MM.1S (cell line): Measurements from ENCODE around the gene PCK1.

Experiments
- DNase-seq: peaks from one replicate; pipeline ENCODE4 v3.0.0-alpha.2; 2015
- H2AFZ ChIP-seq: fragments of 300-600 bp; sonication (generic); 2 replicates; pipeline ENCODE4 v1.6.0; 2016; ENCODE audit warnings: antibody characterized with exemption, low read length
- H3F3A ChIP-seq: fragments of 300-600 bp; sonication (generic); 2 replicates; pipeline ENCODE4 v1.6.1; 2016; ENCODE audit warnings: mild to moderate bottlenecking, antibody characterized with exemption, low read length, moderate library complexity, mixed read lengths; ENCODE audit not compliant: insufficient read depth
- H3K27ac ChIP-seq: fragments of 300-600 bp; sonication (generic); 2 replicates; pipeline ENCODE4 v1.5.1; 2016; ENCODE audit warnings: mild to moderate bottlenecking, low read length
- H3K27me3 ChIP-seq: fragments of 300-600 bp; sonication (generic); replicated peaks from 2 replicates; pipeline ENCODE4 v1.6.0; 2016; ENCODE audit warnings: low read length; ENCODE audit not compliant: insufficient read depth
- H3K36me3 ChIP-seq: fragments of 300-600 bp; sonication (generic); replicated peaks from 2 replicates; pipeline ENCODE4 v1.6.1; 2016; ENCODE audit warnings: mild to moderate bottlenecking, low read length, mixed read lengths; ENCODE audit not compliant: insufficient read depth
- H3K4me1 ChIP-seq: fragments of 300-600 bp; sonication (generic); 2 replicates; pipeline ENCODE4 v1.6.1; 2016; ENCODE audit warnings: low read length, mixed read lengths
- H3K4me2 ChIP-seq: fragments of 300-600 bp; sonication (generic); 2 replicates; pipeline ENCODE4 v1.6.0; 2016; ENCODE audit warnings: low read depth, low read length
- H3K4me3 ChIP-seq: fragments of 300-600 bp; sonication (generic); 2 replicates; pipeline ENCODE4 v1.5.1; 2016; ENCODE audit warnings: low read length, mixed read lengths
- H3K79me2 ChIP-seq: fragments of 300-600 bp; sonication (generic); 2 replicates; pipeline ENCODE4 v1.6.1; 2016; ENCODE audit warnings: mixed run types, low read length, mixed read lengths
- H3K9ac ChIP-seq: fragments of 300-600 bp; sonication (generic); 2 replicates; pipeline ENCODE4 v1.6.1; 2016; ENCODE audit warnings: low read length, mixed read lengths
- H3K9me2 ChIP-seq: fragments of 300-600 bp; sonication (generic); replicated peaks from 2 replicates; pipeline ENCODE4 v1.6.1; 2016; ENCODE audit warnings: mild to moderate bottlenecking, low read length, mixed read lengths; ENCODE audit not compliant: insufficient read depth
- H3K9me3 ChIP-seq: fragments of 300-600 bp; sonication (generic); replicated peaks from 2 replicates; pipeline ENCODE4 v1.6.1; 2016; ENCODE audit warnings: mild to moderate bottlenecking, low read length, mixed read lengths; ENCODE audit not compliant: insufficient read depth
- H4K20me1 ChIP-seq: fragments of 300-600 bp; sonication (generic); 2 replicates; pipeline ENCODE4 v1.6.1; 2016; ENCODE audit warnings: mild to moderate bottlenecking, low read length, moderate library complexity, mixed read lengths; ENCODE audit not compliant: insufficient read depth
- CTCF ChIP-seq: fragments of 300-600 bp; sonication (generic); IDR thresholded peaks from 2 replicates; pipeline ENCODE4 v1.5.1; 2016; ENCODE audit warnings: antibody characterized with exemption, low read length, mixed read lengths
- EZH2 ChIP-seq: fragments of 300-600 bp; sonication (generic); optimal IDR thresholded peaks from 2 replicates; pipeline ENCODE3; 2017; ENCODE audit warnings: low read depth, mild to moderate bottlenecking, antibody characterized with exemption, low read length, mixed read lengths
- EZH2phosphoT487 ChIP-seq: fragments of 300-600 bp; sonication (generic); IDR thresholded peaks from 2 replicates; pipeline ENCODE4 v1.6.1; 2018; ENCODE audit warnings: antibody characterized with exemption, low read length

The PCK1 gene

GRCh38 chr20:57615445-57615811, 54.5 kb downstream of the PCK1 start:
- H3K27ac ChIP-seq, result no peak overlapping the region

GRCh38 chr20:57616143-57616951, 55.4 kb downstream of the PCK1 start:
- no peak overlapping the region for H3K4me2 ChIP-seq

More at GRCh38 chr20:57615445-57615811, 54.5 kb downstream of the PCK1 start:
- Histone ChIP-seq H3K4me3 (no peak overlapping the region), H4K20me1 (no peaks in the 10 kb centered on the region), H3K27me3 (no peaks in the 10 kb centered on the region), H3K9me2 (no peaks in the 10 kb centered on the region), H3K4me1 (peaks cover 13% of the 10 kb centered on the region), H3K36me3 (peaks cover 24% of the 10 kb centered on the region), H3F3A (peaks cover 28% of the 10 kb centered on the region), H2AFZ (no peak overlapping the region), H3K4me2 (no peak overlapping the region), H3K9me3 (no peaks in the 10 kb centered on the region), H3K9ac (no peak overlapping the region), H3K79me2 (peaks cover 55% of the 10 kb centered on the region)
- TF ChIP-seq EZH2phosphoT487 (no peak), CTCF (no peak), EZH2 (no peak)
- no peak for DNase-seq

GRCh38 chr20:57617079-57617795, 56.3 kb downstream of the PCK1 start:
- Histone ChIP-seq H2AFZ (no peak overlapping the region), H3K4me2 (peak overlapping the region; percentile 97), H3K27ac (peak overlapping the region; percentile 98; the same call in 1 of the 2 replicates), H3K27me3 (no peaks in the 10 kb centered on the region), H3K9me3 (no peaks in the 10 kb centered on the region), H4K20me1 (no peaks in the 10 kb centered on the region), H3K79me2 (peaks cover 55% of the 10 kb centered on the region), H3K36me3 (peaks cover 20% of the 10 kb centered on the region), H3K9ac (peak overlapping the region; percentile 84), H3K9me2 (no peaks in the 10 kb centered on the region), H3K4me3 (peak overlapping the region; percentile 67), H3K4me1 (peaks cover 25% of the 10 kb centered on the region), H3F3A (peaks cover 46% of the 10 kb centered on the region)
- no peak for TF ChIP-seq EZH2
- no peak for TF ChIP-seq EZH2phosphoT487
- no peak for TF ChIP-seq CTCF
- no peak for DNase-seq

More at GRCh38 chr20:57616143-57616951, 55.4 kb downstream of the PCK1 start:
- TF ChIP-seq CTCF (no peak), EZH2 (no peak), EZH2phosphoT487 (no peak)
- no peaks in the 10 kb centered on the region for H3K9me2 ChIP-seq
- H3K4me1 ChIP-seq, result peaks cover 16% of the 10 kb centered on the region
- H2AFZ ChIP-seq, result no peak overlapping the region
- no peaks in the 10 kb centered on the region for H4K20me1 ChIP-seq
- no peak overlapping the region for H3K9ac ChIP-seq
- H3K79me2 ChIP-seq, result peaks cover 55% of the 10 kb centered on the region
- H3K27me3 ChIP-seq, result no peaks in the 10 kb centered on the region
- no peak for DNase-seq
- no peak overlapping the region for H3K4me3 ChIP-seq
- H3K36me3 ChIP-seq, result peaks cover 24% of the 10 kb centered on the region
- H3K27ac ChIP-seq, result no peak overlapping the region
- H3K9me3 ChIP-seq, result no peaks in the 10 kb centered on the region
- H3F3A ChIP-seq, result peaks cover 37% of the 10 kb centered on the region
